Kidney glomerular epithelial cell (primary cell): ENCODE data around the gene EVC.

Experiments used
- DNase-seq: peaks from one replicate; lab custom pipeline; 2025; lab: John Stamatoyannopoulos, UW

The EVC gene

GRCh38 chr4:5730993-5731990 is 20.3 kb downstream of the EVC start:
- no peak for DNase-seq

GRCh38 chr4:5732158-5732557 is 21.2 kb downstream of the EVC start:
- no peak for DNase-seq

GRCh38 chr4:5734853-5735252 is 23.9 kb downstream of the EVC start:
- no peak for DNase-seq

GRCh38 chr4:5735463-5735862 is 24.5 kb downstream of the EVC start:
- DNase-seq: no peak

- DNase-seq: no peak
These were observed 27.1 kb downstream of the EVC start for GRCh38 chr4:5738061-5738460.

GRCh38 chr4:5742388-5742787 is 31.4 kb downstream of the EVC start:
- no peak for DNase-seq

GRCh38 chr4:5742968-5743367 is 32.0 kb downstream of the EVC start:
- no peak for DNase-seq

- no peak for DNase-seq
These were observed 35.2 kb downstream of the EVC start for GRCh38 chr4:5746250-5746649.

GRCh38 chr4:5746829-5747737 is 36.1 kb downstream of the EVC start:
- peak; percentile 68 for DNase-seq

GRCh38 chr4:5747738-5748375 is 36.9 kb downstream of the EVC start:
- DNase-seq: peak; percentile 93

GRCh38 chr4:5749568-5749967 is 38.6 kb downstream of the EVC start:
- DNase-seq: no peak

- peak; percentile 33 for DNase-seq
These were observed 39.3 kb downstream of the EVC start for GRCh38 chr4:5750052-5750945.

GRCh38 chr4:5750946-5751665 is 40.1 kb downstream of the EVC start:
- DNase-seq: peak; percentile 33

- DNase-seq: no peak
These were observed 40.8 kb downstream of the EVC start for GRCh38 chr4:5751666-5752375.

- DNase-seq: peak; percentile 48
These were observed 41.6 kb downstream of the EVC start for GRCh38 chr4:5752376-5753184.

- no peak for DNase-seq
These were observed 42.4 kb downstream of the EVC start for GRCh38 chr4:5753366-5753765.

- DNase-seq: peak; percentile 83
These were observed 42.9 kb downstream of the EVC start for GRCh38 chr4:5753766-5754528.

- DNase-seq: no peak
These were observed 43.5 kb downstream of the EVC start for GRCh38 chr4:5754529-5754881.
